IPS-18c (cell line): Measurements from ENCODE around the gene KRT9.
"Not testable (repeated sequence)": the region's sequence is repeated elsewhere in the genome, so short reads cannot be mapped to it uniquely, and the experiment has no call there.

ENCODE experiments used
- H3K4me3 ChIP-seq: 2 replicates; pipeline ENCODE4 v1.7.0; 2013; ENCODE audit warnings: low read depth, mild to moderate bottlenecking, low read length, moderate library complexity; ENCODE audit not compliant: insufficient read depth
- H3K9me3 ChIP-seq: one replicate; pipeline ENCODE4 v1.6.1; 2013; ENCODE audit warnings: mild to moderate bottlenecking, low read length, moderate library complexity; ENCODE audit not compliant: control insufficient read depth, insufficient read depth

Gene KRT9

GRCh38 chr17:41610965-41611640 is 39.2 kb upstream of the KRT9 start:
- Histone ChIP-seq H3K4me3 (no peak overlapping the region), H3K9me3 (no peaks in the 10 kb centered on the region)

DNA sequence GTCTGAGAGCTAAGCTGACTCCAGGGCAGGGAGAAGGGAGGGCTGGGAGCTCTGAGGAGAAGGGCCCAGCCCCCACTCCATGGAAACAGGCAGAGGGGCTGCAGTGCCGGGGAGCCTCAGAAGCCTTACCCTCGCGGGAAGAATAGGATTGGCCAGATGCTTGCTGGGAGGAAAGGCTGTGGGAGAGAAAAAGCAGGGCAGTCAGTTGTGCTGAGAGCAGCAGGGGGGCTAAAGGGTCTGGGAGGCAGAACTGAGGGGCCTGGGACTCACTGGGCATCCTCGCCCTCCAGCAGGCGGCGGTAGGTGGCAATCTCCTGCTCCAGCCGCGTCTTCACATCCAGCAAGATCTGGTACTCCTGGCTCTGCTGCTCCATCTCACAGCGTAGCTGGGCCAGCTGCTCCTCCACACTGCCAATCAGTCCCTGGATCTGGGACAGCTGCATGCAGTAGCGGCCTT is 38.2 kb upstream of the KRT9 start:
- H3K9me3 ChIP-seq, H3K4me3 ChIP-seq: not testable (repeated sequence)

- not testable (repeated sequence) for H3K9me3 ChIP-seq, H3K4me3 ChIP-seq
These were observed 35.1 kb upstream of the KRT9 start for GRCh38 chr17:41606930-41607329.

DNA sequence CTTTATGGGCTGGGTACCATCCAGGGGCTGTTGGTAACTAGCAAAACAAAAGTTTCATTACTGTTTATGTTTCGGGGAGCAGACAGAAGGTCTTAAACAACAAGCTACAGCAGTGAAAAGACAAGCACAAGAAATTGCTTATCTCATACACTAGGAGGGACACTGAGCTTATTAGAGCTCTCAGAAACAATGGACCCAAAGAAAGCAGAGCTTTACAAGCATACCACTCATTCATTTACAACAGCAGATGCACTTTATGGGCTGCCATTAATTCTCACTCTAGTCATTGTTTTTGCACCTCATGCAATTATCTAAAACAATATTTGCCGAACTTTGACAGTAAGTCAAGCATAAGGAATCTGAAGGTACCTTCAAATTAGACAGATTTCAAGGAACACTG is 30.7 kb upstream of the KRT9 start:
- Histone ChIP-seq H3K9me3 (no peaks in the 10 kb centered on the region), H3K4me3 (no peak overlapping the region)

DNA sequence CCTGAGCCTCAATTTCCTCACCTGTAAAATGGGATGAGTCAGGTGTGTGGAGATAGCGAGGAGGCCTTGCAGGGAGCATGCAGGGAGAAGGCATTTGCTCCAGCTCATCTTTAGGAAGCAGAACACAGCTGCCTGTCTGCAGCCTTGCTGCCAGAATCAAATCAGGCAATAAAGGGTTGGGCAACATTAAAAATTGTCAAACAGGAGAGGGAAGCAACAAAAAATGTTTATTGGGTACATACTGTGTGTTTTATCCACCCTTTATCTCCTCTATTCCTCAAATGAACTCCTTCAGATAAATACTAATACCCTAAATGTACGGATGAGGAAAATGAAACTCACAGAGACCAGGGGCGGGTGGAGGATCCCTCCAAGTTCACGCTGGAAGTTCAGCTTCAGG is 28.5 kb upstream of the KRT9 start:
- no peak overlapping the region for H3K4me3 ChIP-seq
- no peaks in the 10 kb centered on the region for H3K9me3 ChIP-seq

- H3K4me3 ChIP-seq, result no peak overlapping the region
- no peaks in the 10 kb centered on the region for H3K9me3 ChIP-seq
These were observed 27.8 kb upstream of the KRT9 start for GRCh38 chr17:41599680-41600079.

- H3K9me3 ChIP-seq, result no peaks in the 10 kb centered on the region
- no peak overlapping the region for H3K4me3 ChIP-seq
These were observed 23.7 kb upstream of the KRT9 start for GRCh38 chr17:41595585-41595984.

- Histone ChIP-seq H3K9me3 (no peaks in the 10 kb centered on the region), H3K4me3 (no peak overlapping the region)
These were observed 22.6 kb upstream of the KRT9 start for GRCh38 chr17:41594363-41594915.

DNA sequence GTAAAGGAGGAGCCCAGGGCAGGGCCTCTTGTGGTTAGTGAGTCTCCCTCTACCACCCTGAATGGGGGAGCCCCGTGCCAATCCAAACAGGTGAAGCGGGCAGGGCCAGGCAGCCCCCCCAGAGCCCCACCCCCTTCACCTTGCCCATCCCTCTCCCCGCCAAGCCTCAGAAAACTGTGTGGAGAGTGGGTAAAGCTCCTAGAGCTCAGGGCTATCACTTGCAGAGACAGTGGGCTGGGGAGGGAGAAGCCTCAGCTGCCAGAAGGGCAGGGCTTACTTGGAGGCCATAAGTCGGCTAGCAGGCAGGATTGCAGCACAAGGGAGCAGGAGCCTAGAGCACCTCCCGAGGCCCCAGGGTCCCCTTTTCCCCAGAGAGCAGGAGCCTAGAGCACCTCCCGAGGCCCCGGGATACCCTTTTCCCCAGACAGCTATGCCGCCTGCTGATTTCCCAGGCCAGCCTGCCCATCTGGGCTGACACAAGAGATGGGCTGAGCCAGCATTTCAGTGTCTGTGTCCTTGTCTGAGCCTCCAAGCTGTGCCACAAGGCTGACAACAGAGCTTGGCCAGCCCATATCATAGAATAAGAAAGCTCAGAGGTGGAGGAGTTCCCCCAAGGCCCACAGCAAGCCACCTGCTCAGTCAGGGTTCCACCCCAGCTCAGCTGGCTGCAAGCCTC is 21.6 kb upstream of the KRT9 start:
- no peaks in the 10 kb centered on the region for H3K9me3 ChIP-seq
- H3K4me3 ChIP-seq, result no peak overlapping the region

DNA sequence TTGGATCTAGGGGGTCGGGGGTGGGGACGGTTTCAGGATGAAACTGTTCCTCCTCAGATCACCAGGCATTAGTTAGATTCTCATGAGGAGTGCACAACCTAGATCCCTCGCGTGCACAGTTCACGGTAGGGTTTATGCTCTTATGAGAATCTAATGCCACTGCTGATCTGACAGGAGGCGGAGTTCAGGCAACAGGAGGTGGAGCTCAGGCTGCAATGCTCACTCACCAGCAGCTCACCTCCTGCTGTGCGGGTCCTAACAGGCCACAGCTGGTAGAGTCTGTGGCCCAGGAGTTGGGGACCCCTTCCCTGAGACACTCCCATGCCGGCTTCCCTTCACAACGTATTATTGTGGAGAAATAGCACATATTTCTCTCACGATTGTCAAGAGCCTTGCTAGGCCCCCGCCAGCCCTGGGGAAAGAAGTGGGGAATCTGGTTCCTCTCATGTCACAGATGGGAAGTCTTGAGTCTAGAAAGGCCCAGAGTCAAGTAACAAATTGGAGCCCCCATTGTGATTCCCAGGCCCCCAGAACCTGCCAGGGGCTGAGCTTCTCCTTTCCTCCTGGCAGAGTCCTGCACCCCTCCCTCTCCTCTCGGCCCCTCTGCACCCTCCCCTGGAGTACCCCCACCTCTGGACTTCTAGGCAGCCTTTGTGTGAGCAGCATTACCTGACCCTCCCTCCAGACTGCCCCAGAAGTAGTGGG is 20.9 kb upstream of the KRT9 start:
- Histone ChIP-seq H3K4me3 (no peak overlapping the region; the same call in 1 of the 2 replicates), H3K9me3 (no peaks in the 10 kb centered on the region)

GRCh38 chr17:41589301-41589700 is 17.4 kb upstream of the KRT9 start:
- no peak overlapping the region for H3K4me3 ChIP-seq
- H3K9me3 ChIP-seq, result peaks cover 2% of the 10 kb centered on the region

DNA sequence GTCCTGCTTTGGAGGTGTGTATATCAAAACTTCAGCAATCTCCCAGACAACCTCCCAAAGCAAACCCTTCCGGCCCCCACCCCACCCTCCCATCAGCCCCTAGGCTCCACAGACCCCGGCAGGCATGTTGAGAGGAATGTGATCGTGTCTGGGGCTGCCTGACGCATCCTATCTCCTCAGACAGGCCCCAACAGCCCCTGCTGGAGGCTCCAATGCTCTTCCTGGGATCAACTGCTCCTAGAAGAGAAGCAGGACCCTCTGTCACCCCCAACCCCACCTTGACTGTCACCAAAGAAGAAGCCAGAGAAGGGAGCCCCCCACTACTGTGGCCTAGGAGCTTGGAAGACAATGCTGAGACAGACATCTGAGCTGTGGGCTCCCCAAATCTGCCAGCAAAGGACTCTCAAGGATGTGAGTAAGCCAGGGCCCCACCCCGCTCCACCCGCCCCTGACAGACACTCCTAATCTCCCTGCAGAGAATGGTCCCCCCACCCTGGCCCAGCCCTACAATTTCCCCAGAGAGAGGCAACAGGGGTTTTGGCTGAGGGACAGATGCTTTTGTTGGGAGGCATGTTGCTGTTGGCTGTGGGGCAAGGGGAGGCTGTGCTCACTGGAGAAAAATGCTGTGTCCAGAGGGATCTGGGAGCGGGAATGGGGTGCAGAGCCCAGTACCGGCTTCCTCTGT is 16.4 kb upstream of the KRT9 start:
- H3K9me3 ChIP-seq, result peaks cover 2% of the 10 kb centered on the region
- H3K4me3 ChIP-seq, result no peak overlapping the region

GRCh38 chr17:41586863-41587495 is 15.1 kb upstream of the KRT9 start, which contains the start of gene KRT14:
Gene KRT14 (minus strand): TSS chr17:41586895. CDS start chr17:41586834, 61 bp downstream.
- Histone ChIP-seq H3K4me3 (no peak within 1 kb of the TSS), H3K9me3 (peaks cover 2% of the 10 kb centered on the region)

GRCh38 chr17:41585301-41586056 is 13.6 kb upstream of the KRT9 start:
- H3K9me3 ChIP-seq, result peaks cover 2% of the 10 kb centered on the region

DNA sequence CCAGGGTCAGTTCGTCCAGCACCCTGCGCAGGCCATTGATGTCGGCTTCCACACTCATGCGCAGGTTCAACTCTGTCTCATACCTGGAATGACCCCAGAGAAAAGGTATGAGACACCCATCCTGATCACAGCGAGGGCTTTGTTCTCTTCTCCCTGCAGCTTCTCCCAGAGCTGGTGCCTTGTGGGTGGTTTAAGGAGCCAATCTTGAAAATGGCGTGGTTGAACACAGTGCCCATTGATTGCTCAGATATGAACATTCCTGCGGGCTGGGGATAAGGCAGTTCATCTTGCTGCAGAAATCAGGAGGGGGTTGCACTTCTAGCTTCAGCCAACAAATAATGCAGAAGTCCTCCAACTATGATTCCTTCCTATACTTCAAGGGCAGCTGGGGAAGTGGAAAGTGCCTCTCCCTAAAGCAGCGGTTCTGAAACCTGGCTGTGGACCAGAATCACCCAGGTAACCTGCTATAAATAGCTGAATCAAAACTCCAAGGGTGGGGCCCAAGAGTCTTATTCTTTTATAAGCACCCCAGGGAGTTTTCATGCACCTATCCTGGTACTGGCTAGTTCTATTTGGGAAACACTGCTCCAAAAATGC is 12.6 kb upstream of the KRT9 start:
- not testable (repeated sequence) for H3K4me3 ChIP-seq, H3K9me3 ChIP-seq

More at GRCh38 chr17:41585301-41586056, 13.6 kb upstream of the KRT9 start:
- no peak overlapping the region for H3K4me3 ChIP-seq
